ENCODE results near the gene ICE2.
A peak's percentile ranks its signal among the peaks of the same experiment; 100 is the strongest.

The ICE2 gene, protein sequence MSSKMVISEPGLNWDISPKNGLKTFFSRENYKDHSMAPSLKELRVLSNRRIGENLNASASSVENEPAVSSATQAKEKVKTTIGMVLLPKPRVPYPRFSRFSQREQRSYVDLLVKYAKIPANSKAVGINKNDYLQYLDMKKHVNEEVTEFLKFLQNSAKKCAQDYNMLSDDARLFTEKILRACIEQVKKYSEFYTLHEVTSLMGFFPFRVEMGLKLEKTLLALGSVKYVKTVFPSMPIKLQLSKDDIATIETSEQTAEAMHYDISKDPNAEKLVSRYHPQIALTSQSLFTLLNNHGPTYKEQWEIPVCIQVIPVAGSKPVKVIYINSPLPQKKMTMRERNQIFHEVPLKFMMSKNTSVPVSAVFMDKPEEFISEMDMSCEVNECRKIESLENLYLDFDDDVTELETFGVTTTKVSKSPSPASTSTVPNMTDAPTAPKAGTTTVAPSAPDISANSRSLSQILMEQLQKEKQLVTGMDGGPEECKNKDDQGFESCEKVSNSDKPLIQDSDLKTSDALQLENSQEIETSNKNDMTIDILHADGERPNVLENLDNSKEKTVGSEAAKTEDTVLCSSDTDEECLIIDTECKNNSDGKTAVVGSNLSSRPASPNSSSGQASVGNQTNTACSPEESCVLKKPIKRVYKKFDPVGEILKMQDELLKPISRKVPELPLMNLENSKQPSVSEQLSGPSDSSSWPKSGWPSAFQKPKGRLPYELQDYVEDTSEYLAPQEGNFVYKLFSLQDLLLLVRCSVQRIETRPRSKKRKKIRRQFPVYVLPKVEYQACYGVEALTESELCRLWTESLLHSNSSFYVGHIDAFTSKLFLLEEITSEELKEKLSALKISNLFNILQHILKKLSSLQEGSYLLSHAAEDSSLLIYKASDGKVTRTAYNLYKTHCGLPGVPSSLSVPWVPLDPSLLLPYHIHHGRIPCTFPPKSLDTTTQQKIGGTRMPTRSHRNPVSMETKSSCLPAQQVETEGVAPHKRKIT

DNA sequence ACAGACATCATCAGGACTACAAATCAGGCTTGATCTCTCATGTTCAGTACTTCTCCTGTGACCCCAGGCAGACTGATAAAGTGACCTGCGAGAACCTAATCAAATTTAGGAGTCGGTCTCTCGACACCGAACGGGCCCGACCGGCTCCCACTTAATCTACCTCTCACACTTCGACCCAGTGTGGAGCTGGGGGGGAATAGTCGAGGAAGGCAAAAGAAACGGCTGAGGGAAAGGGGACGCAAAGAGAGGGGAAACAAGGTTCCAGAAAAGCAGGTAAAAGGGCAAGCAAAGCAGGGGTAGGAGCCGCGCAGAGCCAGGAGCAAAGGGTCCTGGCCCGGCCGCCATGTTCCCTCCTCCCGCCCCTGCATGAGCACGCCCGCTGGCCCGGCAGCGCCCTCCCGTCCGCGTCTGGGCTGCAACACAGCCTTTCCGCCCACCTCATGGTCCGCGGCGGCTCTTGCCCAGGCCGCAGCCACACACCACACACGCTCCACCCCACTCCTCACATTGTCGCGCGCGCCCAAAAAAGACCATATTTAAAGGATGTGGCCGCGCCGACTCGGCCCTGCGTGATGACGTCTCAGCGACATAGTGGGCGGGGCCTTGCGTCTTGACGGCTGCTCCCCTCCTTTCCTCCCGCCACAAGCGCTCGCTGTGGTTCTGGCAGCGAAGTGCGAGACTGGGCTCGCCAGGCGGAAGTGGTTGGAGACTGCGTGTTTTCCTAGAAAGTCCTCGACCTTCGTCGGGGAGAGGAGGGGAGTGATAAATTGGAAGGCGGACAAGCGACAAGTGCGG is at the start of gene ICE2:
TSS of gene ICE2 (minus strand) at position 577 of the 795 bp plus-strand sequence. CDS start 1,165 bp downstream, outside the sequence.
- FAIRE-seq = peak; percentile 21

DNA sequence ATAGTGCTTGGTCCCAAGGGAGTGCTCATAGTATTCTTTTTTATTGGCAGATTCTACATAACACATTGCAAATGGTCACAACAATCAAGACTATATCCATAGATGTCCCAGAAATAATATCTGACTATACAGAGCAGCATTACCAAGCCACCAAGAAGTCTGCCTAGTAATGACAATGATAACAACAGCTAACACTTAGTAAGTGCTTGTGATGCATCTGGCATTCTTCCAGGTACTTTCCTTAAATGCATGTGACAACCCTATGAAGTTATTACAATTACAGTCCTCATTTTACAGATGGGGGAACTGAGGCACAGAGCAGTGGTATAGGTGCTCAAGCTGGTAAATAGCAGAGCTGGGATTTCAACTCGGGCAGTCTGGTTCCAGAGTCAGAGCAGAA is 49.6 kb upstream of the ICE2 start:
- no peak for FAIRE-seq

DNA sequence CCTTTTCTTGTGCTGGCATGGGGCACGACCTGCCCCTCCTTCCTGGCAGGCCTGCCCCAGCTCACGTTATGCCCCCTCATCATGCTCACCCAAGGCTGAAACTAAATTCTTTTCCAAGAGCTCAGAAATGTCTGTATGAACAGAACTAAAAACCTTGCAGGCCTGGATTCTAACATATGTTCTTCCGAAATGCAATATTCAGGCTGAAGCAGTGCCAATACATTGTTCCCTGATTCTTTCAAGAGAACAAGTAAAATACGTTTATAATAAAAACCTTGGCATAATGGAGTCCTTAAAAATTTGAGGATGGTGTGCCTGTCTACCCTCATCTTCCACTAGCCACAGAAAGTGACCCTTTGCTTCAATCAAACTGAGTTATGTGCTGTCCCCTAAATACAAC is 48.5 kb upstream of the ICE2 start:
- no peak for FAIRE-seq

DNA sequence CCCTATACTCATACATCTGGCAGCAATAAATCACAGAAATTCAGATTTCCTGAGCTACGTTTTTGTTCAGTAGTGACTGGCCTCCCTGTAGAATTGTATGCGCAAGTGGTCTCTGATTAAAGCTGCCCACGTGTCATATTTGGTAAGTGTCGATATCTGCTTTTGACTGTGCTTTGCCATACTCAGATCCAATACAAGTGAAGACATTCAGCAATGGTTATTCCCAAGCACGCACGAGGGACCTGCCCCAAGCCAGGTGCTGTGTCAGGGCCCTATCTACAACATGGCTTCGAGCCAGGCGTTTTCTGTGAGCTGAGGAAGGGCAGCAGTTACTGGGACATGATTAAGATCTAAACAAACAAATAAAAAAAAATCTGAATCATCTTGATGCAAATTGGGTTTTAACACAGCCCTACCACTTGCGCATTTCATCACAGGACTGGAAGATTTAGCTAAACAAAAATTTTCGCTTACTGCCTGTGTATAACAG is 47.2 kb upstream of the ICE2 start:
- no peak for FAIRE-seq

DNA sequence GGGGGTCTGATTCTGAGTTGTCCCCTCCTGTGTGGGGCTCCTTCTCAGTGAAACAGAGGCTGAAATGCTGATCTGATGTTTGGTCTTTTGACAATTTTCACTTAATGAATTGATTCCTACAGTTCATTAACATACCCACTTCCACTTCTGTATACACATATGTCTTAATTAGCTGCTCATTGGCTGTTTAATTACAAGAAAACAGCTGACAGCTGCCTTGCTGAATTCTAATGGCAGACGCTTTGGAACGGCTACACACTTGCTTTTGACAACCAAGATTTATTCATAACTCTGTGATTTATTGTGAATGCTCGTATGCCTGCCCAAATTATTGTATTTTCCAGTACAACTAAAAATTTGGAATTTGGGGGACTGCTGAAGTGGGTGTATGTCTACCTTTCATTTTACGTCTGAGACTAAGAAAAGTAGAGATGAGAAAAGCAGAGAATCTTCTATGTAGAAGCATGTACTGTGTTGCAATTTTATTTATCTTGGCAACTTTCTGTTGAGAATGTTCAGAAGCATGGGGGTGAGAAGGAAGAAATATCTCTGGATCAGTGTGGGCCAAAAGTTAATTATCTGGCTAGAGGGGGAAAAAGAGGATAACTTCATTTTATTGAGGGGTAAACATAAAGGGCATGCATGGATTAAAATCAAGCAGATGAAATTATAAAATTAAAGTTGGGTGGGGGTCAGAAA is 46.5 kb upstream of the ICE2 start:
- FAIRE-seq = no peak

DNA sequence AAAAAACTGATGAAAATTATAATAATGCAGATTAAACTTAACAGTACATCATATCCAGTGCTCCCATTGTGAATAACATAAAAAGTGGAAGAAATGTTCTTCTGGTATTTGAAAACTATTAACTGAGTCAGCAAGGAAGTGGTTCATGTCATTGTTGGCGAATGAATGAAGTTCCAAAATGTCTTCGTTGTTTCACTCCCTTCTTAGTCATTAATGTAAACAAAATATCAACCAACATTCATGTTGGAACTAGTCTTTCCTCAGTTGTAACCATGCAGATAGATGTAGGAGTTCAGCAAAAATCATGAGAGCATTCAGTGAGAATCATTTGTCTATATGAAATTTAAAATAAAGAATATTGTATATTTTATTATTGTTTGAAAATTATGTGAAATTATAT is 44.1 kb upstream of the ICE2 start:
- no peak for FAIRE-seq

DNA sequence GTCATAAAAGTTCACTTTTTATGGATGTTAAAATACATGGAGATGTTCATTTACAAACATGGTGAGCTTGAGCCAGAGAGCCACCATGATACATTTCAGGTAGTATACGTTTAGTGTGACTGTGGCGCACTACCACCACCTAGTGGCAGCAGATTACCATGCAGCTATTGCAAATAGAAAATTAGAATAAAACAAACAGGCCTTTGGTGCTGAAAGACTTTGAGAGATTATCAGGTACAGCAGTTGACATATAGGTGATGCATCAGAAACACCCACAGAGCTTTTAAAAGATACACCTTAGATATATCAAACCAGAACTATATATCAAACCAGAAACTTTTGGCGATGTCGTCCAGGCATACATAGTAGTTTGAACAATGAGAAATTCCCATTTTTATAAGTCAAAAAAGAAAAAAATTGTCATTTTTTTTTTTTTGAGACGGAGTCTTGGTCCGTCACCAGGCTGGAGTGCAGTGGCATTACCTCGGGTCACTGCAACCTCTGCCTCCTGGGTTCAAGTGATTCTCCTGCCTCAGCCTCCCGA is 42.0 kb upstream of the ICE2 start:
- peak; percentile 45 for FAIRE-seq

DNA sequence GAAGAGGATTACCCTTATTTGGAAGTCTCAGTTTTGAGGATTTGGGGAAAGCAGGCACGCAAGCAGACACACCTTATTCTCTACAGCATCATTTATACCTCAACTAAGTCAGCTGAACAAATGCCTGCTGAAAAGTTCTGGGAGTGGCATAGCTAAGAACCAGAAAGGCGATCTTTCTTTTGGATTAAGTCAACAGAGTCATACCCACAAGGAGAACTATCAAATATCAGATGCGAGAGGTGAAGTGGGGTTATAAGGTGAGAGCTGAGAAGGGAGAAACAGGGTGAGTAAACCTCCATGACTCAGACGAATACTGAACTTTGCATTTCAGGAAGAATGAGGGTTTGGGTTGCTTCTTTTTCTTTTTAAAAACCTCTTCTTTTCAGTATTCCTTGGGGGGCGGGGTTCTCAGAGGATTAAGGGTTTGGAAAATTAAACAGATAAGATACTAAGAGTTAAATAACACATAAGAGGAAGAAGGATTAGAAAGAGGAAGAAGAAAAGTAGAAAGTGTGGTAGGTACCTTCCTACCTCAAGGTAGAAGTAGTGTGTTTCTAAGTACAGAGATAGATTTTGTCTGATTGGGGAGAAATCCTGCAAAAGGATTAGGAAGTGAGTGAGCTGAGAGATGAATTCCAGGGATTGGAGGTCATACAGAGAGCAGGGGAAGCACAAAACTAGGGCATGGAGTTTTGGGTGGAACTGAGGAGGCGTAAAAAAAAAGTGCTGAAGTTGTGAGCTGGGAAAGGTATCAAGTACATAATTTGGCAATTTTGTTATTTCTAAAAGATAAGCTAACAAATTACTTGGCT is 41.3 kb upstream of the ICE2 start:
- peak; percentile 24 for FAIRE-seq

DNA sequence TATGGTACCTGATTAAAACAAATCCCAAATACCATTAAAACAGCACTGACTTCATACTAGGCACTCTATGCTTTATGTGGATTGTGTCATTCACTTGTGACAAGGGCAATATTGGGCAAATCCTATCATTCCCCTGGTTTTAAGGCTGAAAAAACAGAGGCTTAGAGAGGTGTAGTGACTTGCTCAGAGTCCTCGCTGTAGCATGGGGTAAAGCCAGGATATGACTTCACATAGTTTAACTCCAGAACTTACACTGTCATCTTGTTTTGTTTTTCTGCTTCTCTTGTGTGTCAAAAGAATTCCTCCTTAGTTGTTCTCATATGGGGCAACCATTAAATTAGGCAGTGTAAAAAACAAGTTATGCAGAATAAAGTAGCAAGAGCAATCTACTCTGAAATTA is 40.3 kb upstream of the ICE2 start:
- no peak for FAIRE-seq

DNA sequence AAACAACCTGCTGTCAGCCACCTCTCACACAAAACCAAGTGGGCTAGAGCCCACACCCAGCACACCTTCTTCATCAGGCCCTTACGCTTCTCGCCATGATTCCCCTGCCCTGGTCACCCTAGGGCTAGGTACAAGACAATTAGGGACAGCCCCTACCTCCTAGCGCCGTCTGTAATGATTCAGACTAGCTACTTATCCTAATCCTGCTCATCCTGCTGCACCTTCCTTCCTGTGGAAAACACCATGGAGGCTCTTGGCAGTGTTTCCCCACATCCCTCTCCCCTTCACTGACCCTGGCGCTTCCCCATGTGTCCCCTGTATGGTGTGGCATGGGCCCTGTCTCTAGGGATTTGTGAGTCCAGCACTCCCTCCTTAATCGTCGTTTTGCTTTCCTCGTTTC is 39.6 kb upstream of the ICE2 start:
- no peak for FAIRE-seq

DNA sequence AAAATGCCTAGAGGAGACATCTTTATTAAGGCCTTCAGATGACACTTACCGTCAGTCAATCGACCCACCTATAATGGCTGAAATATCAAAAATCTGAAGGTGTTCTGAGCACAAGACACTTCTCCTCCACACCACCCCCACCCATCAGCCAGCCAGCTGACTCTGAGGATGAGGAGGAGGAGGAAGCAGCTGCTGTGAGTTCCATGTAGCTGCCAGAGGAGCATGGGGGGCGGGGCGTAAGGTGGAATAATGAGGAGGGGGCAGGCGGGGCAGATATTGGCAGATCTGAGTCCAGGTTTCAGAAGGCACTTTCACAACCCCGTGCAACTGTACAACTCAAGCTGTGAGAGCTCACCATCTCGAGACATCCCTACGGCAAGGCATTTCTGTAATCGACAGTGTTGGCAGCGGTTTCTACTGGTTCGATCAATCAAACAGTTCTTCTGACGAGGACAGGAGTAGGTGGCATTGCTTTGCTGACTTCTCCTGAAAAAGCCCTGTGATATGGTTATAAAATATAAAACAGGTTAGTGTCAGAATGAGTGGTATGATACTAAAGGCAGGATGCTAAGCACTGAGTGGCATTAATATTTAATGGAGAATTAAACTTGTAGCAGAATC is 35.4 kb upstream of the ICE2 start:
- no peak for FAIRE-seq

DNA sequence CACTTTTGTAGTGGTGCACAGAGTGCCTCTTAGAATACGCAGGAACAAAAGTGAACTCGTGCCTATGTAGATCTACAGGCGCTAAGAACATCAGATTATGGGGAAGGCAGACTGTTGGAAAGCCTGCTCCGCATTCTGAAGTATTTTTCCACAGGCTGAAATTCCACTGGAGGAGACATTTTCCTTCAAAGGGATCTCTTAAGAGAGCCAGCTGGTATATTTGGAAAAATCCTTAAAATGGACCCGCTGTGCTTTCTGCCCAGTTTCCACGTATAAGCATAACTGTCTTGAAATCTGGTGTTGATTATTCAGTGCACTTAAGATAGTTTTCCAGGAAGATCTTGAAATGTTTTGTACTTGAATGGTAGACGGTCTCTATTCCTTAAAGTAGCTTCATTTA is 34.7 kb upstream of the ICE2 start:
- FAIRE-seq = no peak

DNA sequence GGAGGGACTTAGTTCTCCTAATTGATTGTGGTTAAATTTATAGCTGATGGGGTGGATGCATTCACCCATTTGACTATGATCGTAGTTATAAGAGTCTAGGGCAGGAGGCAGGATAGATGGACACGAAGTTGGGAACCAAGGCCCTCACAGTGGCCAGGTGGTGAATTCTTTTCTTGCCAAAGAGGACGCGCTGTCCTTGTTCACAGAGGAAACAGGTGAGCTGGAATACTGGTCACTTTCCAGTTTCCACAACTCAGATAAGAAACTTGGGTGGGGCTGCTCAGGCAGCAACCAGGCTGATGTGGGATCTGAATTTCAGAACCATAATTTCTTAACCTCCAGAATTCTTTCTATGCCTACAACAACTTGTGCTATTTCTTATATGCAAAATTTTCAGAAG is 34.0 kb upstream of the ICE2 start:
- no peak for FAIRE-seq

DNA sequence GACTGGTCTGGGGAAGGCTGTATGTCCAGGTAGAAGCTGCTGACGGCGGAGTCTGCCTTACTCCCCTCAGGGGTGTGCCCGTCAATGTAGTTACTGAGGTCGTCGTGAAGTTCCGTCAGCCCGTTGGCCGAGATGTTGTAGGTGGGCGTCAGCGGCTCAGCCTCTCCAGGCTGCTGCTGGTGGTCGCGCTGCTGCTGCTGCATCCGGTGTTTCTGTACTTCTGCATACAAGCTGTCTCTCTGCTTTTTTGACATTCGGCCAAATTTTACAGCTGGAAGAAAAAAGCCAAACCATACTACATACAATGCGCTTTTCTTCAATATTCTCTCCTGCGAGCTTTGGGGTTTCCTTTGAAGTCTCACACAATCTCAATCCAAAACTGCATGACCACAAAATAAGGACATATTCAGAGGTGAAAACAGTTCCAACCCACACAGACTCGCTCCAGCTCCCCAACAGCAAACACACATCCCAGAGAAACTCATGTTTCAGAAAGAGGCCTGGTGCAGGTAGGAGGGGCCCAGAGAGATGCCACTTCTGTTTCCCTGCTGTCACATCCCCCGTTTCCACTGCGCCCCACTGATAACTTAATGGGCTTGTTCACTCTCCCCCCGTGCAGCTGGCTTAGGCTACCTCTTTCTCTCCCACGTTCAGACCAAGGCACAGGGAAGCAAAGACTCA is 32.5 kb upstream of the ICE2 start:
- FAIRE-seq = no peak

DNA sequence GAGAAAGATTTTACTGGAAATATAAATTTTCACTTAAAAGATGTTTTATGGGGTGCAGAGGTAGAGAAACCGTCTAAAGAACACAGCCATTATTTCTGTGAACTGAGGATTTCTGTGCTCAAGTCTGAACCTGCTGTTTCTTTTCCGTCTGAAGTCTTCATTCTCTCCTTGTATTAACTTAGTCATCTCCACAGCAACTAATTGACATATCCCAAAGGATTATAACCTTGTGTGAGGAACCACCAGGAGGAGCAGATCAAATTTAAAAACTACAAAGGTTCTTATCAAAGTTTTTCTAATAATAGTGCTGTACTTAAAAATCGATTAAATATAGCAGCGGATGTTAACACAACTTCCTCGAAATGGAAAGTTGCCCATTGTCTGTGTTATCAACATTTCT is 31.1 kb upstream of the ICE2 start:
- no peak for FAIRE-seq

DNA sequence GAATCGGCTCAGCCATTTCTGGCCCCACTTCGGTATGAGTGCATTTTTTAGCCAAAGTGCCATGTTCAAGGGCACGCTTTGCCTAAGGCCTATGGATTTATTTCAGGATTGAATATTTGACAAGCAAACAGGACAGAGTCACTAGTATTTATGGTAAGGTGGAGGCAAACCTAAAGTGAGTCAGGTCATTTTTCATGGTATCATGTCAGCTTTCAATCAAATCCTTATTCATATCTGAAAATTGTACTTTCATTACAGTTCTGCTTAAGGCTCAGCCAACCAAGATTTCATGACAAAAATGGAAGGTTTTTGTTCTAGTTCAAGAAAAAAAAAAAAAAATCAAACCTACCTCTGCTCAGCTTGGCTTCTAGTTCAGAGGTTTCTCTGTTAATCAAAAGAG is 30.5 kb upstream of the ICE2 start:
- FAIRE-seq = no peak

DNA sequence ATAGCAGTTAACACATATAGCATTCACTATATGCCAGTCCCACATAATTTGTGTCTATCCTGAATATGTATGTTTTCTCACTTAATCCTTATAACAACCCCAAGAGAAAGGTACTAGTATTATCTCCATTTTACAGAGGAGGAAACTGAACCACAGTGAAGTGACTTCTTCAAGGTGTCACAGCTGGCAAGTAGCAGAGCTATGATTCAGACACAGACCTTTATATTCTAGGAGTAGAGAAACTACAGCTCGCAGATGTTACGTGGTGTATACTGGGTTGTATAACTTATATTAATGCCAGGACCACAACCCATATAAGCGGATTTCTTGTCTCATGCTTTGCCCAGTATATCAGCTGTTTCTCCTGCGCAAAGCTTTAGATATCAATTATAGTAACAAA is 29.5 kb upstream of the ICE2 start:
- no peak for FAIRE-seq

DNA sequence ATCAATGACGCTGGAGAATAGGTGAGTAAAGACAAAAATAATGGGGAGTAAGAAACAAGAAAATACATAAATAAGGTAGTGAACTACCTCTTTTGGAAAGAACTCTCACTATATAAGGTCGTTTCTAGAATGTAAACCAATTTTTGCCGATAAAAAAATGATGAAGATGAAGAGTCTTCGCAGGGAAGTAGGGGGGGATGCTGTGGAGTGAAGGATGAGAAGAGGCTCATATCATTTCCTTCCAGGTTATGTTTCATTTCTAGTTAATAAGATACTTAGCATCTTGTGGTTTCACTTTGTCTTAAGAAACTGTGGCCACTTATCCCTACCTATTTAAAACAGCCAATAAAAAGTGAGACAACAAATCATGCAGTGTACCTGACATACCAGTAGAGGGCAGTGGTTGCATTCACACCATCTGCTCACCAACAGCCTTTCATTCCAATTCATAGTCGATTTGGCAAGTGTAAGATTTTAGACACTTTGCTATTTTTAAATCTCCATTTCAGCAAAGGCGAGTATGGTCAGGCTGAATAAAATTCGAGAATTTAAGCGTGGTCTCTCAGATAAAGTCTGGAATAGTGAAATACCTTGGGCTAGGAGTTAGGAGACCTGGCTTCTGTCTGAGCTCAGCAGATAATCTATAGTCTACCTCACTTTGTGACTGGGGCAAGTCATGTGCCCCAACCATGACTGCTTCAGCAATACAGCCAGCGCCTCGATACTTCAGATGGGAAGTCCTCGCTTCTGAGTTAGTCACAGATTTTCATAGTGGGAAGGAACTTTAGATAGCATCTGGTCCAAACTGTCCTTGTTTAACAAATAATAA is 28.9 kb upstream of the ICE2 start:
- peak; percentile 85 for FAIRE-seq

DNA sequence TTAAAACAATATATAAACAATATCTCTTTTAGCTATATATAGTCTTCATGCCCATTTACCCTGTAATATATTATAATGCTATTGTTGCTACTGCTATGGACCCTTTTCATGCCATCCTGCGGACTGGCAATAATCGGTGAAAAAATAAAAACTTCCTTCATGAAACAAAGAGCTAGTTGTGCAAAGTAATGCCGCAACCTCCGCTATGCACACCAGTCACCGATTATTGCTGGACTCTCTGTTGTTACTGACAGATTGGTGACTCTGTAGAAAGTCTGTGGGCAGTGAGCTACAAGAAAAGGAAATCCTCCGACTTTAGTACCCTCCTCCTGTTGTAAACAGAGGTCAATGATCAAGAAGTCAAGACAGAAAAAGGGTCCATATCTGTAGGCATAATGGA is 17.9 kb upstream of the ICE2 start:
- FAIRE-seq = no peak

Data from islet of Langerhans (tissue), 1 donor.